GM12878 (cell line): ENCODE measurements around the gene PRR35. TPM values are rescaled to one million over a fixed set of nuclear protein-coding genes. Genes with fewer than 3 reads are reported as not detected.

ENCODE experiments used
- BHLHE40 ChIP-seq, 2 experiments: fragments of 450-650 bp in 1 of 2; IDR thresholded peaks; 2 replicates each; pipeline ENCODE4 v1.6.1; 2011 to 2017; ENCODE audit warnings: low read depth in 2 of 2, borderline replicate concordance in 1 of 2, improper control_type of control experiment in 1 of 2, low read length in 1 of 2, mild to moderate bottlenecking in 1 of 2
- EGR1 ChIP-seq, 2 experiments: IDR thresholded peaks; 1 replicate in 1 of 2; 2 replicates in 1 of 2; pipeline ENCODE4 v1.6.1; 2011 to 2012; ENCODE audit warnings: low read depth in 2 of 2, low read length in 2 of 2, borderline replicate concordance in 1 of 2, mild to moderate bottlenecking in 1 of 2, moderate library complexity in 1 of 2
- IKZF1 ChIP-seq: fragments of 450-650 bp; conservative IDR thresholded peaks from 2 replicates; pipeline ENCODE4 v1.6.1; 2017; ENCODE audit warnings: antibody characterized with exemption, mild to moderate bottlenecking
- IRF4 ChIP-seq: IDR thresholded peaks from 2 replicates; pipeline ENCODE4 v1.6.1; 2011; ENCODE audit warnings: low read depth, low read length
- KLF5 ChIP-seq: fragments of 450-650 bp; IDR thresholded peaks from 2 replicates; pipeline ENCODE4 v1.6.1; 2014; ENCODE audit warnings: mild to moderate bottlenecking; ENCODE audit not compliant: partially characterized antibody
- MLLT1 ChIP-seq: fragments of 450-650 bp; IDR thresholded peaks from 2 replicates; pipeline ENCODE4 v1.6.1; 2016; ENCODE audit warnings: mild to moderate bottlenecking
- PAX8 ChIP-seq: fragments of 450-650 bp; IDR thresholded peaks from 2 replicates; pipeline ENCODE4 v1.6.1; 2017; ENCODE audit warnings: mild to moderate bottlenecking, moderate library complexity
- SUPT20H ChIP-seq: IDR thresholded peaks from 2 replicates; pipeline ENCODE4 v1.6.1; 2011; ENCODE audit warnings: low read depth, mild to moderate bottlenecking, low read length, moderate library complexity, borderline replicate concordance; ENCODE audit not compliant: control insufficient read depth
- TCF3 ChIP-seq: IDR thresholded peaks from 2 replicates; pipeline ENCODE4 v1.6.1; 2012; ENCODE audit warnings: low read depth, mild to moderate bottlenecking, low read length, borderline replicate concordance; ENCODE audit not compliant: insufficient read depth
- polyA plus RNA-seq, 11 experiments: library from polyadenylated mRNA; depleted of rRNA in 4 of 11; unstranded in 6 of 11; stranded (reverse) in 5 of 11; fragments of >200 nt; fragmentation: Nextera tagmentation in 4 of 11; fragmentation: Illumina TruSeq in 1 of 11; extraction: Ambion mirVana in 4 of 11; extraction: Trizol in 1 of 11; gene quantifications; 1 replicate in 1 of 11; 2 replicates in 10 of 11; pipeline versions ENCODE4 v1.2.1 to v1.2.3, GENCODE V29; 2011 to 2016; ENCODE audit warnings: inconsistent platforms in 2 of 11, missing spikeins in 2 of 11, low read depth in 1 of 11
- total RNA-seq, 4 experiments: library from RNA; depleted of rRNA in 3 of 4; stranded (reverse); fragments of >200 nt in 3 of 4; fragmentation: Illumina TruSeq in 1 of 4; extraction: Trizol in 1 of 4; gene quantifications; 2 replicates each; pipeline versions ENCODE4 v1.2.1 to v1.2.3, GENCODE V29; 2013 to 2021
- TF ChIP-seq, protein P1 (sequence below): fragments of 450-650 bp; IDR thresholded peaks from 2 replicates; pipeline ENCODE4 v1.6.1; 2017; ENCODE audit warnings: mild to moderate bottlenecking
- TF ChIP-seq, protein P2 (sequence below): fragments of 450-650 bp; IDR thresholded peaks from 2 replicates; pipeline ENCODE4 v1.6.1; 2017; ENCODE audit warnings: mild to moderate bottlenecking, low read depth, inconsistent platforms; ENCODE audit not compliant: poor library complexity, severe bottlenecking

The PRR35 gene
- total and polyA plus RNA-seq, 10 of the 15 experiments (the other 5 are each of a cell fraction or from before 2014, with no cell fraction given), result not detected

- TF ChIP-seq BHLHE40 (IDR thresholded peaks at IDR 0.05; ENCODE audit: borderline replicate concordance in 1 of 2, low read depth in 2 of 2, low read length in 1 of 2) (no peak), KLF5 (no peak), EGR1 (IDR thresholded peaks at IDR 0.05; ENCODE audit: borderline replicate concordance in 1 of 2, low read depth in 2 of 2, low read length in 2 of 2) (no peak), SUPT20H (no peak), IRF4 (no peak), PAX8 (no peak), MLLT1 (no peak), IKZF1 (no peak), TCF3 (no peak)
- TF ChIP-seq, protein P1, sequence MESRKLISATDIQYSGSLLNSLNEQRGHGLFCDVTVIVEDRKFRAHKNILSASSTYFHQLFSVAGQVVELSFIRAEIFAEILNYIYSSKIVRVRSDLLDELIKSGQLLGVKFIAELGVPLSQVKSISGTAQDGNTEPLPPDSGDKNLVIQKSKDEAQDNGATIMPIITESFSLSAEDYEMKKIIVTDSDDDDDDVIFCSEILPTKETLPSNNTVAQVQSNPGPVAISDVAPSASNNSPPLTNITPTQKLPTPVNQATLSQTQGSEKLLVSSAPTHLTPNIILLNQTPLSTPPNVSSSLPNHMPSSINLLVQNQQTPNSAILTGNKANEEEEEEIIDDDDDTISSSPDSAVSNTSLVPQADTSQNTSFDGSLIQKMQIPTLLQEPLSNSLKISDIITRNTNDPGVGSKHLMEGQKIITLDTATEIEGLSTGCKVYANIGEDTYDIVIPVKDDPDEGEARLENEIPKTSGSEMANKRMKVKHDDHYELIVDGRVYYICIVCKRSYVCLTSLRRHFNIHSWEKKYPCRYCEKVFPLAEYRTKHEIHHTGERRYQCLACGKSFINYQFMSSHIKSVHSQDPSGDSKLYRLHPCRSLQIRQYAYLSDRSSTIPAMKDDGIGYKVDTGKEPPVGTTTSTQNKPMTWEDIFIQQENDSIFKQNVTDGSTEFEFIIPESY, result no peak
- TF ChIP-seq, protein P2, sequence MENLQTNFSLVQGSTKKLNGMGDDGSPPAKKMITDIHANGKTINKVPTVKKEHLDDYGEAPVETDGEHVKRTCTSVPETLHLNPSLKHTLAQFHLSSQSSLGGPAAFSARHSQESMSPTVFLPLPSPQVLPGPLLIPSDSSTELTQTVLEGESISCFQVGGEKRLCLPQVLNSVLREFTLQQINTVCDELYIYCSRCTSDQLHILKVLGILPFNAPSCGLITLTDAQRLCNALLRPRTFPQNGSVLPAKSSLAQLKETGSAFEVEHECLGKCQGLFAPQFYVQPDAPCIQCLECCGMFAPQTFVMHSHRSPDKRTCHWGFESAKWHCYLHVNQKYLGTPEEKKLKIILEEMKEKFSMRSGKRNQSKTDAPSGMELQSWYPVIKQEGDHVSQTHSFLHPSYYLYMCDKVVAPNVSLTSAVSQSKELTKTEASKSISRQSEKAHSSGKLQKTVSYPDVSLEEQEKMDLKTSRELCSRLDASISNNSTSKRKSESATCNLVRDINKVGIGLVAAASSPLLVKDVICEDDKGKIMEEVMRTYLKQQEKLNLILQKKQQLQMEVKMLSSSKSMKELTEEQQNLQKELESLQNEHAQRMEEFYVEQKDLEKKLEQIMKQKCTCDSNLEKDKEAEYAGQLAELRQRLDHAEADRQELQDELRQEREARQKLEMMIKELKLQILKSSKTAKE, result no peak
Observed at GRCh38 chr16:523097-523741, 37.0 kb upstream of the PRR35 start (continued).
